ENCODE results near the gene HPDL. TPM values are rescaled to one million over a fixed set of nuclear protein-coding genes. Genes with fewer than 3 reads are reported as not detected.

HPDL gene
- total and polyA plus RNA-seq, 10 of the 15 experiments (the other 5 are each of a cell fraction or from before 2014, with no cell fraction given) = 1.3 to 75.5 (median 31.8) TPM

DNA sequence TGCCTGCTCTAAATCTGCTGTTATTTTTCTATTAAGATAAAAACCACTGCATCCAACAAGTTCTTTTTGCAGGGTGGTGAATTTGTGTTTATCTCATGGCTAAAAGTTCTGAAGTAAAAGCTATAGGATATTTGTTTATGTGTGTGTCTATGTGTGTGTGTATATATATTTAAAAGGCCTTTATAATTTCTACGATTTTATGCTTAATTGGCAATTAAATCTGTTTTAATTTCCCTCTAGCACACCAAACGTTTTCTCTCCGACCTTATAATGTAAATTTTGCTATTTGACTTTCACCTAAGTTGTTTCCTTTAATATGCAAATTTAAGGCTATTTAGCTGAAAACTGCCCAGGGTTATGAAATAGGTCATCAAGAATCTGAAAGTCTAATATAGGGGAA, 19.8 kb upstream of the HPDL start:
- WGBS (ENCODE audit: insufficient coverage, insufficient replicate concordance, low lambda C conversion rate, missing lambda C conversion rate) = 7% methylated on average over 3 of the region's 3 CpGs
- FAIRE-seq = no peak
- no peak for ATAC-seq
- BruUV-seq (replicated peaks) = no TSS peak
- intact Hi-C loops (cut with micrococcal nuclease; ENCODE audit: unreplicated experiment) (no loop called here), in situ Hi-C loops (cut with MboI) (no loop called here)
- ChIA-PET POLR2A (interaction anchor here (0.5 to 6.4 kb wide), 8 partner anchors 13 to 507 kb away, joined by 3 to 98 read pairs (median 4); partner anchors contain the start of genes CCDC163, MMACHC, MUTYH and PLK3), SMC1A (ENCODE audit: uncharacterized antibody, unreplicated experiment) (interaction anchor here (0.7 to 7.3 kb wide), 11 partner anchors 8 to 293 kb away, joined by 3 to 88 read pairs (median 6); partner anchors contain the start of genes HPDL, MUTYH, TESK2 and TOE1), CTCF (interaction anchor here (1.0 to 10.7 kb wide), 9 partner anchors 14 to 295 kb away, joined by 3 to 153 read pairs (median 6); partner anchors contain the start of genes HECTD3, HPDL, MUTYH and PRDX1), RAD21 (ENCODE audit: unreplicated experiment) (interaction anchor here (1.2 to 10.1 kb wide), 8 partner anchors 8 to 296 kb away, joined by 3 to 146 read pairs (median 7); partner anchors contain the start of genes HECTD3, MUTYH, TESK2 and TOE1)
- peaks cover 18% of the 10 kb centered on the region for H3K4me1 ChIP-seq (ENCODE audit: control insufficient read depth, insufficient read depth, low read length)
- no peaks in the 10 kb centered on the region for H3K9me3 ChIP-seq (replicated peaks; ENCODE audit: control insufficient read depth, insufficient read depth, low read length)
- H3K4me3 ChIP-seq = no peak overlapping the region
- H3K27ac ChIP-seq (ENCODE audit: control insufficient read depth, insufficient read depth) = peak overlapping the region; percentile 59
- H3K27me3 ChIP-seq (replicated peaks in 1 of 2; ENCODE audit: control insufficient read depth in 2 of 2, insufficient read depth in 2 of 2, low read length in 1 of 2) = no peaks in the 10 kb centered on the region
- H3K4me2 ChIP-seq (ENCODE audit: control insufficient read depth, insufficient read depth) = peak overlapping the region; percentile 56
- no peak for DNase-seq (ENCODE audit: low read depth, low spot score)
- peaks cover 7% of the 10 kb centered on the region for H3K79me2 ChIP-seq (ENCODE audit: control insufficient read depth, insufficient read depth, low read length)
- H3K36me3 ChIP-seq (ENCODE audit: control insufficient read depth in 2 of 2, insufficient read depth in 2 of 2, low read length in 1 of 2) = no peaks in the 10 kb centered on the region
- H4K20me1 ChIP-seq (ENCODE audit: control insufficient read depth, insufficient read depth) = no peaks in the 10 kb centered on the region
- peak overlapping the region; percentile 31 for H2AFZ ChIP-seq (ENCODE audit: control insufficient read depth, low read depth, low read length)
- peak overlapping the region; percentile 37 for H3K9ac ChIP-seq (ENCODE audit: control insufficient read depth, insufficient read depth, low read length)
- peak; percentile 34; the same call in 1 of the 2 replicates for TF ChIP-seq ZBTB40 (IDR thresholded peaks at IDR 0.05; ENCODE audit: borderline replicate concordance)
- no peak for TF ChIP-seq SREBF1 (IDR thresholded peaks at IDR 0.05; ENCODE audit: low read length)
- TF ChIP-seq KLF5 (IDR thresholded peaks at IDR 0.05; ENCODE audit: partially characterized antibody) = no peak
